Body of pancreas (tissue), 4 donors: Measurements from ENCODE around the gene HSPA6. TPM values are rescaled to one million over a fixed set of nuclear protein-coding genes. Genes with fewer than 3 reads are reported as not detected.
"Not testable (repeated sequence)": the region's sequence is repeated elsewhere in the genome, so short reads cannot be mapped to it uniquely, and the experiment has no call there.

ENCODE experiments used
- ATAC-seq: fragments of 150-250 bp; one replicate; pipeline ENCODE4 v1.9.1; 2016
- DNase-seq, 4 donors: peaks; one replicate each; pipeline ENCODE4 v3.0.0-alpha.2; 2019
- H3K27ac ChIP-seq, 4 donors: fragments of 200-600 bp; sonication (generic); 1 replicate in 3 of 4; 2 replicates in 1 of 4; pipeline versions ENCODE4 v1.5.1 to v1.6.1; 2016 to 2019; ENCODE audit warnings: mild to moderate bottlenecking in 1 of 4, mixed read lengths in 1 of 4, moderate library complexity in 1 of 4
- H3K27me3 ChIP-seq, 2 donors: fragments of 200-600 bp; sonication (generic); one replicate each; pipeline ENCODE4 v1.6.0; 2016; ENCODE audit warnings: mild to moderate bottlenecking in 1 of 2
- H3K36me3 ChIP-seq, 2 donors: fragments of 200-600 bp; sonication (generic); replicated peaks in 1 of 2; 2 replicates each; pipeline ENCODE4 v1.5.1; 2016; ENCODE audit warnings: low read depth in 2 of 2; ENCODE audit not compliant: insufficient read depth in 1 of 2
- H3K4me1 ChIP-seq: fragments of 200-600 bp; sonication (generic); one replicate; pipeline ENCODE4 v1.6.0; 2016
- H3K4me3 ChIP-seq, 2 donors: fragments of 200-600 bp; sonication (generic); 1 replicate in 1 of 2; 2 replicates in 1 of 2; pipeline ENCODE4 v1.5.1; 2016 to 2019
- H3K9me3 ChIP-seq, 3 donors: fragments of 200-600 bp; sonication (generic); 1 replicate in 2 of 3; 2 replicates in 1 of 3; pipeline ENCODE4 v1.5.1; 2016
- WGBS, 2 donors: methylation state at CpG; one replicate each; pipeline ENCODE4 v1.1.5; 2017; 5-methylcytosine and 5-hydroxymethylcytosine counted together
- intact Hi-C: fragments of 100-400 bp; cut with DNase I; formaldehyde crosslinking; loops from one replicate; pipeline ENCODE4 v1.15.1; 2023
- total RNA-seq, 2 donors: library from RNA; depleted of rRNA; stranded (reverse); fragments of >200 nt; gene quantifications; one replicate each; pipeline ENCODE4 v1.1.0, GENCODE V29; 2016

HSPA6 gene
- total RNA-seq, 2 donors from 2014 or later, result 0.66 to 1.6 TPM

DNA sequence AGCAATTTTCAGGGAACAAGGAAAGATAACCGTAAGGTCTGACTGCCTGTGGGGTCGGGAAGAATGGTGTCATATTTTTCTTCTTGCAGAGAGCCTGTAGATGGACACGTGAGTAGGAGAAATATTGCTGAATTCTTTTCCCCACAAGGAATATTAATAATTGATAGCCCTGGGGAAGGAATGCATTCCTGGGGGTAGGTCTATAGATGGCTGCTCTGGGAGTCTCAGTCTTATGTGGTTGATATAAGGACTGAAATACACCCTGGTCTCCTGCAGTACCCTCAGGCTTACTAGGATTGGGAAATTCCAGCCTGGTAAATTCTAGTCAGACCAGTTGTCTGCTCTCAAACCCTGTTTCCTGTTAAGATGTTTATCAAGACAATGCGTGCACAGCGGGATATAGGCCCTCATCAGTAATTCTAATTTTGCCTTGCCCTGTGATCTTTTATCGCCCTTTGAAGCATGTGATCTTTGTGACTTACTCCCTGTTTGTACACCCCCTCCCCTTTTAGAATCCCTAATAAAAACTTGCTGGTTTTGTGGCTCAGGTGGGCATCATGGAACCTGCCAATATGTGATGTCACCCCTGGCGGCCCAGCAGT, 12.8 kb downstream of the HSPA6 start:
- H3K4me1 ChIP-seq, result peaks cover 12% of the 10 kb centered on the region
- 68 to 70% methylated on average over 7 of the region's 7 CpGs for WGBS, 2 donors
- ATAC-seq, intact Hi-C loops, H3K36me3 ChIP-seq, H3K4me3 ChIP-seq, H3K27me3 ChIP-seq, DNase-seq, H3K27ac ChIP-seq, H3K9me3 ChIP-seq: not testable (repeated sequence)

DNA sequence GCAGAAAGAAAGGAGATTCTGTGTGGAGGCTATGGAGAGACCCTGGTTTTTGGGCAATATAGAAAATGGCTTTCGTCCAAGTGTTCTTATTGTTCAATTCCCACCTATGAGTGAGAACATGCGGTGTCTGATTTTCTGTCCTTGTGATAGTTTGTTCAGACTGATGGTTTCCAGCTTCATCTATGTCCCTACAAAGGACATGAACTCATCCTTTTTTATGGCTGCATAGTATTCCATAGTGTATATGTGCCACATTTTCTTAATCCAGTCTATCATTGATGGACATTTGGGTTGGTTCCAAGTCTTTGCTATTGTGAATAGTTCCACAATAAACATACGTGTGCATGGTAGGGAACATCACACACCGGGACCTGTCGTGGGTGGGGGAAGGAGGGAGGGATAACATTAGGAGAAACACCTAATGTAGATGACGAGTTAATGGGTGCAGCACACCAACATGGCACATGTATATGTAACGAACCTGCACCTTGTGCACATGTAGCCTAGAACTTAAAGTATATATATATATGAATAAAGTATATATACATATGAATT, 14.7 kb downstream of the HSPA6 start:
- H3K4me1 ChIP-seq, result peaks cover 12% of the 10 kb centered on the region
- DNase-seq, H3K27ac ChIP-seq, intact Hi-C loops, ATAC-seq, H3K27me3 ChIP-seq, H3K4me3 ChIP-seq, H3K36me3 ChIP-seq, H3K9me3 ChIP-seq: not testable (repeated sequence)
- WGBS, 2 donors, result 82% methylated on average over 7 of the region's 7 CpGs

DNA sequence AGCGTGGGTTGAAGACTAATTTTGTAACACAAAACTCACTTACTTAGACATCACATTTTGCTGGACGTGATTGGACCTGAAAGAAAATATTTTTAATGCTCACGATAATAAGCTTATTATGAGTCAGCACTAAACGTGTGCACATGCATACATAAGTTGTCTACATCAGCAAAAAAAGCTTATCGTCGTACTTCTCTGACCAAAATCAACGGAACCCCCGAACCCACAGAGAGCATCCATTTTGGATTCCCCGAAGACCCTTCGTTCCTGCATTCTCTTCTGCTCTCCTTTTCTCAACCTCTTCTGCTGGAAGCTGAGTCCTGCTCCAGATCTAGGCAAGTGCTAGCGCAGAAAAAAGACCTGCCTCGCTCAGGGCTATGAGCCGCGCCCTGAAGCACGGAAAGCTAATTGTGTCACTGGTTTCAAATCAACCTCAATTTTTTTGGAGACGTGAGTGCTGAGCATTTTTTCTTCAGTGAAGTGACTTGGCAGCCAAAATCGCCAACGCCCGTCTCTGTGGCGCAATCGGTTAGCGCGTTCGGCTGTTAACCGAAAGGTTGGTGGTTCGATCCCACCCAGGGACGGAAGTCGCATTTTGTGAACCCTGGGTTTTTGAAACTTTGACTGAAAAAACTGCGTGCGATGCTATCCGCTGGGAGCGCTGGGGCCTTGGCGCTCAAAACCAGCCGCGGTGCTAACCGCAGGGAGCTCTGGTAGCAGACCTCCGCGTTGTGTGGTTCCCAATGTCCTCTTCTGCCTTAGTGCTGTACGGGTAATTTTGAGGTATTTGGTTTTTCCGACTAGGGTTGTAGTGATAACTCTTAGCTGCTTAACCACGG, 15.6 kb downstream of the HSPA6 start:
- Histone ChIP-seq H3K4me1 (peaks cover 12% of the 10 kb centered on the region), H3K27ac (peak overlapping the region in 2 of 4 donors; percentile 24 to 62)
- H3K27me3 ChIP-seq, H3K9me3 ChIP-seq, intact Hi-C loops, H3K4me3 ChIP-seq, H3K36me3 ChIP-seq: not testable (repeated sequence)
- 2 to 6% methylated on average over 25 to 41 of the region's 41 CpGs for WGBS, 2 donors
- ATAC-seq (peak; percentile 58), DNase-seq (peak; percentile 77 to 82 (median 80))

DNA sequence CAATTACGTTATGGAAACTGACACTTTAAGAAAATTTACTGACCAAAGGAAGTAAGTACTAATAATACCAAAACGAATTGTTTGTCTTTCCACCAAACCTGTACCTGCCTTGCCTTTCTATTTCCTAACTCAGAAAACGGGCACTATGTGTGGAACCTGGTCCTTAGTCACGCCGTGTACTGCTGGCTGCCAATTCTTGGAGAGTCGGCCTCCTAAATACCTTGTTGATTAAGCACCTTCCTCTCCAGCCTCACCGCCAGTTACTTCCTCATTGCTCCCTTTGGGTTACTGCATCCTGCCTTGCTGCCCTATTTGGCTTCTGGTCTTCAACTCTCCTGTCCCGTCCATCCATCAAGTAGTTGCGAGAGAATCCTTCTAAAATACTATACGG, 16.2 kb downstream of the HSPA6 start:
- H3K27me3 ChIP-seq, H3K9me3 ChIP-seq, H3K36me3 ChIP-seq, intact Hi-C loops, H3K4me3 ChIP-seq: not testable (repeated sequence)
- ATAC-seq (peak; percentile 40), DNase-seq (peak in 1 of 4 donors; percentile 23)
- Histone ChIP-seq H3K27ac (peak overlapping the region in 2 of 4 donors; percentile 24 to 62), H3K4me1 (peaks cover 12% of the 10 kb centered on the region)
- 28 to 39% methylated on average over 10 of the region's 10 CpGs for WGBS, 2 donors

DNA sequence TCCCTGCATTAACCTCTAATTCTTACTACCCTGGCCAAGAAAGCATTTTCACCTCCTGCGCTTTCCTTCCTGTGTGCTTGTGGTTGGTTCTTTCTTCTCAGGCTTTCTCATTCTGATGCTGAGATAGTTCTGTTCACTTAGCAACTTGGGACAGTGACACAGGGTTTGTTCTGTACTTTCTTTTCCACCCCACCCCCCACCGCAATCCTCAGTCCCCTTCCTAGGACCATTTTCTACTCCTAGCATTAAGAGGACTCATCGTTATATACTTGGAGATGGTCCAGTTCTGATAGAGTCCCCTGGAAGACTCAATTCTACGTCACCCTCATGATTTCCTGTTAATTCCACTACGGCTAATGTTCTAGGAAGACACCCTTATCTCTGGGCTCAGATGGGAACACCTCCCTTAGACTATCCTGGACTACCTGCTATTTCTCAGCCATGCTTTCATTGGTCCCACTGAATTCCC, 17.8 kb downstream of the HSPA6 start:
- H3K4me3 ChIP-seq, H3K9me3 ChIP-seq, DNase-seq, ATAC-seq, H3K36me3 ChIP-seq, H3K27me3 ChIP-seq, intact Hi-C loops, H3K27ac ChIP-seq: not testable (repeated sequence)
- peaks cover 12% of the 10 kb centered on the region for H3K4me1 ChIP-seq
- WGBS, 2 donors, result 76 to 85% methylated on average over 4 to 5 of the region's 5 CpGs

DNA sequence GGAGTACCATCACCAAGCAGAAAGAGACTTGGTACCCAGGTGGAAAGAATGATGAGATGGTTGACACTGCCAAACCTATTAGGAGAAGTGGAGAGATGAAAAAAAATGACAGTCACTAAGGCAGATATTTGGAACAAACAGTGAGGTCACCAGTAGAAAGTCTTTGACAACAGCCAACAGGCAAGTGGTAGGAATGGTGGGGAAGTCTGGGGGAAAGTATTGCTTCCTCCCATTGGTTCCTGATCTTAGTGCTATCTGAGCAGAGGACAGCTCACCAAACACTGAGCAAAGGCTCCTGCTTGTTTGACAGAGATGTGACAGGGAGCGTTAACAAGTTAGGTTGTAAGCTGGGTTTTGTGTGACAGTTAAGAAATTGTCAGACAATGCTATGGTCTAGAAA, 18.8 kb downstream of the HSPA6 start:
- H3K4me3 ChIP-seq, H3K27me3 ChIP-seq, H3K9me3 ChIP-seq, H3K36me3 ChIP-seq, ATAC-seq, intact Hi-C loops, DNase-seq, H3K27ac ChIP-seq: not testable (repeated sequence)
- H3K4me1 ChIP-seq, result peaks cover 12% of the 10 kb centered on the region
- 81 to 86% methylated on average over 1 of the region's 1 CpG for WGBS, 2 donors

DNA sequence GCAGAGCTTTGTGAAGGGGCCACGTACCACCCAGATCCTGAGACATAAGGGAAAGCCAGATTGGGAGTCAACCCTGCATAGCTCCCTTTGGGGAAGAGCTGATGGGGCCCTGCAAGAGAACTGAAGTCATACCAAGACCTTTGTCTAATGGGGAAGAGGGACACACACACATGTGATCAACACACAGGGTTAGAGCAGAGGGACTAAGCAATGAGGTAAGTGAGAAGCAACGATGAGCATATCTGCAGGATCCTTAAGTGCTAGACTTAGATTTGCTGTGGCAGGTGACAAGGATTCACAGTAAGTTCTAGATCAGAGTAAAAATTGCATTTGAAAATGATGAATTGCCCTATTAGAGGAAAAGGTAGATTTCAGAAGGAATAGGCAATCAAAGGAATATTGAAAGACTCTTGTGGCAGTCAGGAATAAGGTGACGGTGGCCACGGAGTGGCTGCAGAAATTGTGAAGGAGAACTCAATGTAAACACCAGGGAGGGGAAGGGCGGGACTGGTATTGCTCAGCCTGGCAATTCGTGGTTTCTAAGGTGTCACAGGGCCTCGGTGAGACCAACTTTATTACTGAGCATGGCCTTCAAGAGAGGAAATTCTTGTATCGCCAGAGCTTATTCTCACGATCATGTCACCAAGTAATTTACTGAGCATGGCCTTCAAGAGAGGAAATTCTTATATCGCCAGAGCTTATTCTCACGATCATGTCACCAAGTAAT, 20.8 kb downstream of the HSPA6 start:
- ATAC-seq, DNase-seq, intact Hi-C loops, H3K9me3 ChIP-seq, H3K36me3 ChIP-seq, H3K4me1 ChIP-seq, H3K27me3 ChIP-seq, H3K27ac ChIP-seq, H3K4me3 ChIP-seq: not testable (repeated sequence)
- WGBS, 2 donors, result 72 to 83% methylated on average over 11 of the region's 11 CpGs

DNA sequence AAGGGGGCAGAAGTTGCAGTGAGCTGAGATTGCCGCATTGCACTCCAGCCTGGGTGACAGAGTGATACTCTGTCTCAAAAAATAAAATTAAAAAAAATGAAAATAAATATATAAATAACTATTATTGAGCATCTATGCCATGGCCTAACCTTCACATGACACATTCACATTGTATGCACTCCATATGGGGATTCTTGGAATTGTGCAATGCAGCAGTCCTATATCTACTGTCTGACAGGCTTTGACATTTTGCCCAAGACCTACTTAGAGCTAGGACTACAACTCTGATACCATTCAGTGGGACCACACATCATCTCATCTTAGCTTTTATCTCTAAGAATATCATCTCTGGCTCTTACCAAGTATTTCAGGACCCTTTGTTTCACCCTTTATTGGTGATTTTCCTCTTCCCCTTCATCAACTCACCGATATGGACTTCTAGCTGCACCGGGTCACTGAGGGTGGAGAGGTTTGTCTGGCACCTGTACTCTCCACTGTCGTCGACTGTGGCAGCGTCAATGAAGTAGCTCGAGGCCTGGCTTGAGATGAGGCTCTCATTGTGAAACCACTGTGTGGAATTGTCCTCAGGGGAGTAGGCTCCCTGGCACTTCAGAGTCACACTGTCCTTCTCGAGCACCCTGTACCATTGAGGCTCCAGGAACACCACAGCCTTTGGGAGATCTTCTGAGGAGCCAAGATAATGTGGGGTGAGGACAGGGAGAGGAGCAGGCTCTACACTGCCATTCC, 23.8 kb downstream of the HSPA6 start:
- H3K27me3 ChIP-seq, H3K4me1 ChIP-seq, intact Hi-C loops, DNase-seq, ATAC-seq, H3K9me3 ChIP-seq, H3K4me3 ChIP-seq, H3K36me3 ChIP-seq, H3K27ac ChIP-seq: not testable (repeated sequence)
- WGBS, 2 donors, result 78 to 92% methylated on average over 4 of the region's 8 CpGs

DNA sequence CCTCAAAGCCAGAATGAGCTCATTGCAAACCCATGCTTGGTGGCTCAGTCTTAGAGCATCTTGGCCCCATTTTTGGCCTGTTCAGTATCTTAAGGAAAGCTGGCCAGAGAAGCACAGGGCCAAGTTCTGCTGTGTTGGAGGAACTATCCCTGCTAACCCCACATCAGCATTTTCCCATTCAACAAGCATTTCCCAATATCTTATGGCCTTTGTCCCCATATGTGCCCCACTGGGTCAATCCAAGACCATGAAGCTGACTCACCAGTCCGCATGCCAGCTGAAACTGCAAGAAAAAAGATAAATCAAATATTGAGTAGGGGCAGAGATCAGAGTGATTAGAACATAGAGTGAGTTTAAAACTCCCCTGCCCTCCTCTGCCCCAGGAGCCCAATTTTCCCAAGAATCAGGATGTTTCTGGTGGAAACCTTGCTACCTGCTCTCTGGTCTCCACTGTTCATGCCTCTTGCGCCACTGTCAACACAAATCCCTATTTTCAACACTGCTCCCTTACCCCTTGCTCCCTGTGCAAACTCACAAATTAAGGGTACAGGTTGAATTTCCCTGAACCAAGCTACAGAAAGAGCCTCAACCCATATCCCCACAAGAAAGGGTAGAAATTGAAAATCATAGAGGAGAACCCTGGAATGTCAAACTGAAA, 24.5 kb downstream of the HSPA6 start:
- peak overlapping the region in 1 of 4 donors; percentile 37 for H3K27ac ChIP-seq
- 88 to 100% methylated on average over 1 of the region's 2 CpGs for WGBS, 2 donors
- ATAC-seq, intact Hi-C loops, H3K4me3 ChIP-seq, H3K4me1 ChIP-seq, DNase-seq, H3K9me3 ChIP-seq, H3K27me3 ChIP-seq, H3K36me3 ChIP-seq: not testable (repeated sequence)
